Measurements from ENCODE around the gene VAV1.

DNA sequence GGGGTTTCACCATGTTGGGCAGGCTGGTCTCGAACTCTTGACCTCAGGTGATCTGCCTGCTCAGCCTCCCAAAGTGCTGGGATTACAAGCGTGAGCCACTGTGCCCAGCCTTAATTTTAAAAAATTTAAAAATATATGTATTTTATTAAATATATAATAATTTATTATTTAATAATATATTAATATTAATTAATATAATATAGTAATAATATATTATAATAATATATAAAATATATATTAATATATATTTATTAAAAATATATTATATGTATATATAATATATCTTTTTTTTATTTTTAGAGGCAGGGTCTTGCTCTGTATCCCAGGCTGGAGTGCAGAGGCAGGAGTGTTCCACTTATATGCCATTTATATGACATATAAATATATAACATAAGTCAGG, 61.9 kb downstream of the VAV1 start:
- TF ChIP-seq CTCF (IDR thresholded peaks at IDR 0.05) (no peak), ZFX (IDR thresholded peaks at IDR 0.05; ENCODE audit: borderline replicate concordance) (no peak)
